OCI-LY1 (cell line): ENCODE results near the gene PRMT7.
A peak's percentile ranks its signal among the peaks of the same experiment; 100 is the strongest.

Experiments
- H2AFZ ChIP-seq: fragments of 200-600 bp; sonication (generic), shearing (Covaris generic); 2 replicates; pipeline ENCODE4 v1.6.0; 2014; ENCODE audit warnings: antibody characterized with exemption, mild to moderate bottlenecking, low read length
- H3F3A ChIP-seq: fragments of 200-600 bp; sonication (generic), shearing (Covaris generic); 2 replicates; pipeline ENCODE4 v1.6.0; 2014; ENCODE audit warnings: mild to moderate bottlenecking, antibody characterized with exemption, low read length, moderate library complexity; ENCODE audit not compliant: insufficient read depth
- H3K27ac ChIP-seq: fragments of 200-600 bp; sonication (generic); 2 replicates; pipeline ENCODE4 v1.5.1; 2014; ENCODE audit warnings: low read length, mixed run types, mild to moderate bottlenecking, low read depth; ENCODE audit not compliant: poor library complexity, severe bottlenecking
- H3K27me3 ChIP-seq: fragments of 200-600 bp; sonication (generic); 2 replicates; pipeline ENCODE4 v1.6.0; 2014; ENCODE audit warnings: antibody characterized with exemption, mild to moderate bottlenecking, low read length, moderate library complexity; ENCODE audit not compliant: insufficient read depth
- H3K36me3 ChIP-seq: fragments of 200-600 bp; sonication (generic); 2 replicates; pipeline ENCODE4 v1.6.1; 2014; ENCODE audit warnings: mild to moderate bottlenecking, antibody characterized with exemption, low read length, moderate library complexity, mixed read lengths; ENCODE audit not compliant: insufficient read depth
- H3K4me1 ChIP-seq: fragments of 200-600 bp; sonication (generic); 2 replicates; pipeline ENCODE4 v1.5.1; 2014; ENCODE audit warnings: mild to moderate bottlenecking, low read length, moderate library complexity; ENCODE audit not compliant: insufficient read depth, severe bottlenecking
- H3K4me2 ChIP-seq: fragments of 200-600 bp; sonication (generic), shearing (Covaris generic); 2 replicates; pipeline ENCODE4 v1.6.1; 2014; ENCODE audit warnings: low read length
- H3K4me3 ChIP-seq: fragments of 200-600 bp; sonication (generic); 2 replicates; pipeline ENCODE4 v1.5.1; 2014; ENCODE audit warnings: low read length, low read depth, mild to moderate bottlenecking, mixed read lengths; ENCODE audit not compliant: poor library complexity, severe bottlenecking
- H3K79me2 ChIP-seq: fragments of 200-600 bp; shearing (Covaris generic); 2 replicates; pipeline ENCODE4 v1.6.1; 2016; ENCODE audit warnings: mixed run types, low read length, mixed read lengths; ENCODE audit not compliant: insufficient read depth
- H3K9ac ChIP-seq: fragments of 200-600 bp; sonication (generic), shearing (Covaris generic); 2 replicates; pipeline ENCODE4 v1.6.1; 2014; ENCODE audit warnings: mild to moderate bottlenecking, low read length, mixed read lengths
- H3K9me2 ChIP-seq: fragments of 200-600 bp; sonication (generic), shearing (Covaris generic); 2 replicates; pipeline ENCODE4 v1.6.1; 2014; ENCODE audit warnings: low read depth, mild to moderate bottlenecking, low read length, mixed read lengths
- H3K9me3 ChIP-seq: fragments of 200-600 bp; shearing (Covaris generic); 2 replicates; pipeline ENCODE4 v1.6.1; 2014; ENCODE audit warnings: low read length, mixed read lengths
- H4K20me1 ChIP-seq: fragments of 200-600 bp; sonication (generic), shearing (Covaris generic); 2 replicates; pipeline ENCODE4 v1.6.0; 2016; ENCODE audit warnings: mild to moderate bottlenecking, low read length; ENCODE audit not compliant: insufficient read depth
- EZH2 ChIP-seq: fragments of 200-600 bp; sonication (generic), shearing (Covaris generic); IDR thresholded peaks from 2 replicates; pipeline ENCODE4 v1.8.0; 2017; ENCODE audit warnings: borderline replicate concordance, mixed run types, mild to moderate bottlenecking, antibody characterized with exemption, low read length, moderate library complexity, mixed read lengths
- TF ChIP-seq, protein P1 (sequence below): fragments of 200-600 bp; sonication (generic), shearing (Covaris generic); IDR thresholded peaks from 2 replicates; pipeline ENCODE4 v1.5.1; 2017; ENCODE audit warnings: mild to moderate bottlenecking, antibody characterized with exemption, low read length, moderate library complexity, mixed read lengths

The PRMT7 gene

DNA sequence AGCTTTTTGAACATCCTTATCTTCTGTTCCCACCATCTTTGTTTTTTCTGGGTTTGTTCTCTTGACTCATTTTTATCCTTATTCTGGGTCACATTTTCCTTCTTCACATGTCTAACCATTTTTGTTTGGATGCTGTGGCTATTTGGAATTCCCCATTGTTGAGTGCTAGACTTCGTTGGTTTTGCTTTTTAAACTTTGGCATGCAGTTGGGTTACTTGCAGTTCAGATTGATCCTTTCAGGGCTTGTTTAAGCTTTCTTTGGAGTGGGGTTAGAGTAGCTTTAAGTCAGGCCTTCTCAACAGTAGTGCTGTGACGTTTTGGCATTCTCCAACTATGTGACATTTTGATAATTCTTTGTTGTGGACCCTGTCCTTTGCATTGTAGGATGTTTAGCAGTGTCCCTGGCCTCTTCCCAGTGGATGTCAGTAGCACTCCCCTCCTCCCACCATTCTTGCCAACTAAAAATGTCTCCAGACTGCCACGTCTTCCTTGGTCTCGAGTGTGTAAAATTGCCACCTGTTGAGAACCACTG is 21.1 kb downstream of the PRMT7 start:
- Histone ChIP-seq H3K4me1 (peaks cover 9% of the 10 kb centered on the region), H3K27ac (peak overlapping the region; percentile 1), H3K9me2 (no peaks in the 10 kb centered on the region), H2AFZ (no peak overlapping the region), H3K27me3 (no peaks in the 10 kb centered on the region), H4K20me1 (no peaks in the 10 kb centered on the region), H3F3A (no peaks in the 10 kb centered on the region), H3K9me3 (no peaks in the 10 kb centered on the region), H3K9ac (no peak overlapping the region), H3K4me3 (no peak overlapping the region), H3K79me2 (no peaks in the 10 kb centered on the region), H3K36me3 (peaks cover 52% of the 10 kb centered on the region), H3K4me2 (no peak overlapping the region; the same call in 1 of the 2 replicates)
- no peak for TF ChIP-seq EZH2
- TF ChIP-seq, protein P1, sequence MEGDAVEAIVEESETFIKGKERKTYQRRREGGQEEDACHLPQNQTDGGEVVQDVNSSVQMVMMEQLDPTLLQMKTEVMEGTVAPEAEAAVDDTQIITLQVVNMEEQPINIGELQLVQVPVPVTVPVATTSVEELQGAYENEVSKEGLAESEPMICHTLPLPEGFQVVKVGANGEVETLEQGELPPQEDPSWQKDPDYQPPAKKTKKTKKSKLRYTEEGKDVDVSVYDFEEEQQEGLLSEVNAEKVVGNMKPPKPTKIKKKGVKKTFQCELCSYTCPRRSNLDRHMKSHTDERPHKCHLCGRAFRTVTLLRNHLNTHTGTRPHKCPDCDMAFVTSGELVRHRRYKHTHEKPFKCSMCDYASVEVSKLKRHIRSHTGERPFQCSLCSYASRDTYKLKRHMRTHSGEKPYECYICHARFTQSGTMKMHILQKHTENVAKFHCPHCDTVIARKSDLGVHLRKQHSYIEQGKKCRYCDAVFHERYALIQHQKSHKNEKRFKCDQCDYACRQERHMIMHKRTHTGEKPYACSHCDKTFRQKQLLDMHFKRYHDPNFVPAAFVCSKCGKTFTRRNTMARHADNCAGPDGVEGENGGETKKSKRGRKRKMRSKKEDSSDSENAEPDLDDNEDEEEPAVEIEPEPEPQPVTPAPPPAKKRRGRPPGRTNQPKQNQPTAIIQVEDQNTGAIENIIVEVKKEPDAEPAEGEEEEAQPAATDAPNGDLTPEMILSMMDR: no peak

DNA sequence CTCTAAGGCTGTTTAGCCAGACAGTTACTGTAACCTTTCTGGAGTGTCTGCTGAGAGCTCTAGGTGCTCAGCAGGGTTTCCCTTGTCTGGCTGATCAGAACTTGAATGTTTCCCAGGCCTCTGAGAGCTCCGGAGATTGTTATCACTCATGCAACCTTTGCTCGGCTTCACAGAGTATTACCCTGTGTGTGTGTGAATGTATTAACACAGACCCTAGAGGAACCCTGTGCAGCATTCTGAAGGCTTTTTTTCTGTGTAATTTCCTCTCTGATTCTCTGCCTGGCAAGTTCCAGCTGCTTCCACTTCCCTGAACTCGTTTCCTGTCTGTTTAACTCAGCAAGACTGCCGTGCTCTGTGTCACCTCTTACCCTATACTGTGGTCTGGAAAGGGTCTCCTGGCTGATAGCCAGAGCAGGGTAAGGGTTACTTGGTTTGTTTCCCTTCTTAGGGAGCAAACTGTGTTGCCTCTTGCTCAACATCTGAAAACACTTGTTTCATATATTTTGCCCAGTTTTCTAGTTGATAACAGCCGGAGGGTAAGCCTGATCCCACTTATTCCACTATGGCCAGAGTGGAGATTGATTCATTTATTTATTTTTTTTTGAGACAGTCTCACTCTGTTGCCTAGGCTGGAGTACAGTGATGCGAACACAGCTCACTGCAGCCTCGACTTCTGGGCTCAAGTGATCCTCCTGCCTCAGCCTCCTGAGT is 21.7 kb downstream of the PRMT7 start:
- no peak for TF ChIP-seq EZH2
- TF ChIP-seq, protein P1: no peak
- no peaks in the 10 kb centered on the region for H3K9me3 ChIP-seq
- no peaks in the 10 kb centered on the region for H3K79me2 ChIP-seq
- no peak overlapping the region for H3K9ac ChIP-seq
- H4K20me1 ChIP-seq: no peaks in the 10 kb centered on the region
- H3K4me3 ChIP-seq: no peak overlapping the region
- no peaks in the 10 kb centered on the region for H3K27me3 ChIP-seq
- H3F3A ChIP-seq: no peaks in the 10 kb centered on the region
- H2AFZ ChIP-seq: no peak overlapping the region
- peaks cover 9% of the 10 kb centered on the region for H3K4me1 ChIP-seq
- no peak overlapping the region; the same call in 1 of the 2 replicates for H3K4me2 ChIP-seq
- peak overlapping the region; percentile 1 for H3K27ac ChIP-seq
- peaks cover 52% of the 10 kb centered on the region for H3K36me3 ChIP-seq
- no peaks in the 10 kb centered on the region for H3K9me2 ChIP-seq

DNA sequence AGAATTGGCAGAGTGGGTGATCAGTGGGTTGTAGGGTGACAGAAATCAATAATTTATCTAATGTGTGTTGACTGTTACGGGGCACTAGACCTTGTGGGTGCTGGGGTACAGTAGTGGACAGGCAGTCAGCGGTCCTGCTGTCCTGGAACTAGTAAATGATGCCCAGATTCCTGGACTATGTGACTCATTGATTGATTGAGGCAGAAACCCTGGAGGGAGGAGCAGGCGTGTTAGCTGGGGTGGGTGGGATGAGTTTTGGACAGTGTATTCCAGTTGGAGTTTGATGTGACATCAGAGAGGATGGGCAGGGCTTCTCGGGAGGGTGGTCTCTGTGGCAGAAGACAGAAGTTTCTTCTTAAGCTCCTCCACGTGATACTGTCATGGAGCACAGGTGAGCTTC is 24.4 kb downstream of the PRMT7 start:
- no peak for TF ChIP-seq EZH2
- TF ChIP-seq, protein P1: no peak
- peaks cover 61% of the 10 kb centered on the region for H3K36me3 ChIP-seq

More for the DNA sequence above, 24.4 kb downstream of the PRMT7 start:
- no peak overlapping the region for H3K4me3 ChIP-seq
- H3K9me3 ChIP-seq: no peaks in the 10 kb centered on the region
- H4K20me1 ChIP-seq: no peaks in the 10 kb centered on the region
- H3K27me3 ChIP-seq: no peaks in the 10 kb centered on the region
- no peaks in the 10 kb centered on the region for H3F3A ChIP-seq
- no peaks in the 10 kb centered on the region for H3K79me2 ChIP-seq
- H3K4me2 ChIP-seq: no peak overlapping the region
- H2AFZ ChIP-seq: no peak overlapping the region
- H3K9ac ChIP-seq: no peak overlapping the region
- H3K9me2 ChIP-seq: no peaks in the 10 kb centered on the region
- peaks cover 9% of the 10 kb centered on the region for H3K4me1 ChIP-seq
- no peak overlapping the region for H3K27ac ChIP-seq
